HG03565 (cell line): ENCODE measurements around the gene LRRC53.

Experiments used
- ATAC-seq: cut with Tn5 transposase; IDR thresholded peaks from one replicate; pipeline ENCODE4 v1.9.1; 2021; ENCODE audit warnings: mild to moderate bottlenecking, moderate library complexity; ENCODE audit not compliant: unreplicated experiment

The LRRC53 gene

DNA sequence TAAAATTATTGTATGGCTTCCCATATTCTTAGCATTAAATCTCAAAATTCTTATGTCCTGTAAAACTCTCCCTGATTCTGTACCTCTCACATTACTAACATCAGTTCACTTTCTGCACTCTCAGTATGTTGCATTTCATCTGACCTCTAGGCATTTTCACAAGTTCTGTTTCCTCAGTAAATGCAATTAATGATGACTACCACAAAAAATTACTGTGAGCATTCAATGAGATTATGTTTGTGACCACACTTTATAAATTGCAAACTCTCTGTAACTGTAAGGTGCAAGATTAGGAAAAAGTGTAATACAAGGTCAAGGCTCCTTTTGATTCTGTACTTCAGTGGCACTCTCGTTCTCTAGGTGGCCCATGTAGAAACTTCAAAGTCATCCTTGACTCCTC lies 60.4 kb downstream of the LRRC53 start:
- ATAC-seq: no peak

DNA sequence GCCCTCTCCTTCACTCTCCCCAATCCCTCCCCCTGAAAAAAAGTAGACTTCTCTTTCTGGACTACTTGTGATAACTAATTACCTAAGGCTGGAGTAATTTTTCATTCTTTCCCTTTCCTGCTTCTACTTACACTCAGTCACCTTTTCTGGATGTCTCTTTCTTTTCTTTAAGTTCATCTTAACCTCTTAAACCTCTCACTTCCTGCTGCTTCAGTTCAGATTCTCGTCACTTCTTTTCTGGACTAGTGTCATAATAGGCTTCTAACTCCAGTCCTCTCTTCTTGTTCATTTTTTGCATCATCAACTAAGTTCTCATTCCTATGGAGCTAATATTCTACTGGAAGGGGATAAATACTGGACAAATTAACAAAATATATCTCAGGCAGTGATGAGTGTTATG lies 75.4 kb downstream of the LRRC53 start:
- no peak for ATAC-seq

DNA sequence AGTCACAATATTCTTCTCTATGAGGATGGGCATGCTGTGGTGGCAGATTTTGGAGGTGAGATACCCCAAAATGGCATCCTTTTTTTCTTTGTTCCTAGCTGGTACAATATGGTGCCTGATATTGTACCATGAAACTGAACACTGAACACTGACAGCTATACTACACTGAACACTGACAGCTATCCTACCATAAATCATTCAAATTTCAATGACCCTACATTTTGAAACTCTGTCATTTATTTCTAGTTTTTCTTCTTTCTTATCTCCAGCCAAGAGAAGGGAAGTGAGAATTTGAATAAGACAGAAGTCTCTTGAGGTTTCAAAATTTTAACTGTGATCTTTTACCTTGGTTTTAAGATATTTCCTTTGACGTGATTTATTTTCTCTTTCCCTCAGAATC lies 76.3 kb downstream of the LRRC53 start:
- no peak for ATAC-seq

DNA sequence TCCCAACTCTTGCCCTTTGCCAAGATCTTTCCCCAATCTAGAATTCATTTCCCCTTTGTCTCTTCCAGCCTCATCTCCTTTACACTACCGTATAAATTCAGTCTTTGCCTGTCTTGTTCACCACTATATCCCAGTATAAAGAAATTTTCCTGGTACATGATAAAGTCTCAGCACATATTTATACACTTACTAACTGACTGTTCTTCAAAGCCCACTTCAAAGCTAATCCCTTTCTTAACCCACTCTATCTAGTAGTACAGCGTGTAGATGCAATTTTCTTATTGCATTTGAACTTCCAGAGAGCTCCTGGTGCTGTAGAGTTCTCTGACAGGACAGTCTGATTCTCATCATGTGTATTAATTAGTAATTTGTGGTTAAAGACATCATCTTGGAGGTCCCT lies 78.1 kb downstream of the LRRC53 start:
- no peak for ATAC-seq

DNA sequence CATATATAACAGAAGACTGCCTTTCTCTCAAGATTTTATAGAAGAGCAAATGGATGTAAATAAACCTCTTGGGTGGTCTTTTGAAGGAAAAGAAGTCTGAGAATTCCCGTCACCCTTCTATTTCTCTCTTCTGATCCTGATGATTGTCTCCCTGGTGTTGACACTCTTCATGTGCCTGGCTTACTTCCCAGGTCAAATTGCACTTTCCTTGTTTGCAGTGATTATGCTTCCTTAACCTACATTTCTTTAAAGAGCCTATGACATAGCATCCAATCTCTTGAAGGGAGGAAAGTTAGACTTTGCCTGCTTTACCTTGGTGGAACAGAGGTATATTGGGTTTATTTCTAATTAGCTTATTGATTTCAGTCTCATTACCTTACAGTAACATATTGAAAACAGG lies 80.1 kb downstream of the LRRC53 start:
- ATAC-seq: no peak

DNA sequence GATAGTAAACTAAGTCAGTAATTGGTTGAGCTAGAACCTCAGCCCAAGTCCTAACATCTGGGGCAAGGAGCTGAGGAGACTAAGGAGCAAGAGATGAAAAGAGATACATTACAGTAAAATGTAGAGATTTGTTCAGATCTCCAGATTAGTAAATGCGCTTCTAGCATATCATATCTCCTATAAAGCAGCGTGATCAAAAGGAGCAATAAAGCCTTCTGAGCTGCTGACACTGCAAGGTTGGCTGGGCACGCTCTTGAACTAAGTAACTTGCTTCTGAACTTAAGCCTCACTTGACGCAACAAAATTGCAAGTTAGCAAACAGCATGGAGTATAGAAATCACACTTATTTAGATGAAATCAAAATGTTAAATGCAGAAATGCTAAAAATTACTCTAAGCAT lies 80.9 kb downstream of the LRRC53 start:
- ATAC-seq: no peak

DNA sequence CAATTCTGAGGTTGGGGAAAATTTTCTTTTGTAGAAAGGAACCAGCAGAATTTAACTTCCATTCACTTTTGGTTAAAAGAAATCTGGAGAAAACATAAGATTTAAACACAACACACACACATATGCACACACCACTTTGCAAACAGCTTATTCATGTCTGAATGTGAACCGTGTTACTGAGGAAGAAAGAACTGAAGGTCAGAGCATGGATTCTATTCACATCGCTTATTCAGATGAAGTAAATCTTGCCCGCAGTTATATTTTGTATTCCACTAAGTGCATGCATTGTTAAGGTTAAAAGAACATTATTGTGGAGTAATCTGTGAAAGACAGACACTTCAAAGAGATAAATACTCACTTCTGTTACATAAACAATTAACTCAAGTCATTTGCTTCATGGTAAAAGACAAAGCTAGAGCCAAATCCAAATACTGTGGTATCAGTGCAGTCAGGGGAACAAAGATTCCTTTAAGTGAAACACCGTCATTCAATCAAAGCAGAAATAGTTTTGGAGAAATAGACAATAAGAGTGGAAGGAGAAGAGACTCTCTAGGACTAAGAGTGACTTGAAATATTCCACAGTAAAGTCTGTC lies 82.0 kb downstream of the LRRC53 start:
- no peak for ATAC-seq

DNA sequence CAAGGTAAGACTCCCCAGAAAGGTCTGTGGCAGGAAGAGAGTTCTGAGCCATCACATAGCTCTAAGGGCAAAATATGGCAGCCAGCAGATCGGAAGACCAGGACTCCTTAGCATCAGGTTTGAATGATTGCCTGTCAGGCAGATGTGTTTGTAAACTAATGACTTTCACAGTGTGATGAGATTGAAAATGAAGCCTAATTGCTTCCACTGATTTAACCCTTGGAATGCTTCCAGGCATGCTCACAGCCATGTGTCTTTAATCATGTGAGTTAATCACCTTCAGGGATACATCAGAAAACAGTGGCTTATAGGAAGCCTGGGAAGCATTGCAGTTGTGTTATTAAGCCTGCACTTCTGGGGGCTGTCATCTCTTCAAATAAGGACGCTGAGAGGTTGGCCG lies 82.8 kb downstream of the LRRC53 start:
- ATAC-seq: no peak

DNA sequence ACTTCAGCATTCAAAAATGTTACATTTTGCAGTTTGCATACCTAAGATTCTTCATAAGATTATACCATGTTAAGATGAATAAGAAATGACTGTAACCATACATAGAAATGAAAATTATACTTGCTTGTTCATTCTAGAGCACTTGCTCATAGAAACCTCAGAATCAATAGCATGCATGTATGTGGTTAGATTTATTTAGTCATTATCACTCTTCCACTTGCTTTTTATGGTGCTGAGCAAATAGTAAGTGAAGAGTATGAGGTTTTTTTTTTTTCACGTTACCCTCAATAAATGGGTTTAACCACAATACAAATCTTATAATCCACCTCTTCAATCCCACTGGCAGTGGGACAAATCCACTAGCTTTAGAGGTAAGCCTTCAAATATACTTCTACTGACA lies 84.7 kb downstream of the LRRC53 start:
- ATAC-seq: no peak

DNA sequence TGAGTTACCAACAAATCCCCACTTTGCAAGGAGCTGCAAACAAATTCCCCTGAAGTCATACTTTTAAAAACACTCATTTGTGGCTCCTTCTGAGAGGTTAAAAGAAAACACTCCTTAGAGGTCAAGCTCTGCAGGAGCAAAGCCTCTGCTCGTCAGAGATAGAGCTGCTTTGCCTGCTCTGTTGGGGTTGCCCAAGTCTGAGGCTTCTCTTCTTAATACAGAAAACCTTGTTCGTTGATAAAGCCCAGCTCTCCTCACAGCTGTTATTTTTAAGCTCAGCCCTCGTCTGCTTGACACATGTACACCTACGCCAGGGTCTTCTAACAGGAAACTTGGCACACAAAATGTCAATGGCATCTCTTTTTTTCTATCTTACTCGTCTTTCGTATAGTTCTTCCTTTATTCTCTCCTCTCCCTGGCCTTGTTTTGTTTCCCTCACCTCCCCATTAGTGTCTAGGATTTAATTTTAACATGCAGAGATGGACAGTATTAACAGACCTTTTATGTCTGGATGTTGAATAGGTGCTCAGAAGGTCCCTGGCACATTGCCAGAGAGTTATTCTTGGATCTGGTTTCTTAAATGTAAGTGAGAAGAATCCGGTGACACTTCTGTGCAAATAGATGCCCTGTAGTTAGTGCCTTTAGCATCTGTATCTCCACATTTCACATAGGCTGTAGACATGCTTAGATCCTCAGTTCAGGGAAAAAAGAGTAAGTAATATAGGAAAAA lies 86.0 kb downstream of the LRRC53 start:
- no peak for ATAC-seq

DNA sequence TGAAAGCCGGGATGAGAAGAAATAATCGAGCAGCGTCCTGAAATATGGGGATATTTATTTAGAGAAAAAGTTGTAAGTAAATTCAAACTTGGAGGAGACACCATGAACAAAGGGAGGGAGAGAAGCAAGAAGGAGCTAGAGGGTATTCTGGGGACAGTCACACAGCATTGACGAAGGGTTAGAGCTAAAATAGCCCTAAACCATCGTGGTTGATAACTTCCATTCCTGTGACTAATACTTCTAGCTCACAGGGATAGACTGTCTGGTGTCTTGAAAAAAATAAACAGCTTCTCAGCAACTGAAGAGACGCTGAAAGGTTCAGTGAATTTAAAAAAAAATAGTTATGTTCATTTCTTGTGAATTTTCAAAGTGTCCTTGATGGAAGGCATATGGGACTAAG lies 86.7 kb downstream of the LRRC53 start:
- no peak for ATAC-seq

DNA sequence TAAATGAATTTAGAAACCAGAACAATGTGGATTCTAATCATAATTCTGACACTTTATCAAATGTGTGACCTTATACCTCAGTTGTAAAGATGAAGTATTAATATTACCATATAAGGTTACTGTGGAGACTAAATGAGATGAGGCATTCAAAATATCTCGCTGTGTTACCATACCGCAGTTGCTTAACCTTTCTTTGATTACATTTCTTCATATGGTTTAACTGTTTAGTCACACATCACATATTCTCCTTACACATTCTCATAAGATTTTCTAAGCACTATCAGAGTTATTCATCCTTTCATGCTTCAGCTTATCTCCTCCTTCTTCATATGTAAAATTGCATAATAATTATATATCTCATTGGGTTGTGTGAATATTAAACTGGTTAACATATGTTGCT lies 88.9 kb downstream of the LRRC53 start:
- no peak for ATAC-seq

DNA sequence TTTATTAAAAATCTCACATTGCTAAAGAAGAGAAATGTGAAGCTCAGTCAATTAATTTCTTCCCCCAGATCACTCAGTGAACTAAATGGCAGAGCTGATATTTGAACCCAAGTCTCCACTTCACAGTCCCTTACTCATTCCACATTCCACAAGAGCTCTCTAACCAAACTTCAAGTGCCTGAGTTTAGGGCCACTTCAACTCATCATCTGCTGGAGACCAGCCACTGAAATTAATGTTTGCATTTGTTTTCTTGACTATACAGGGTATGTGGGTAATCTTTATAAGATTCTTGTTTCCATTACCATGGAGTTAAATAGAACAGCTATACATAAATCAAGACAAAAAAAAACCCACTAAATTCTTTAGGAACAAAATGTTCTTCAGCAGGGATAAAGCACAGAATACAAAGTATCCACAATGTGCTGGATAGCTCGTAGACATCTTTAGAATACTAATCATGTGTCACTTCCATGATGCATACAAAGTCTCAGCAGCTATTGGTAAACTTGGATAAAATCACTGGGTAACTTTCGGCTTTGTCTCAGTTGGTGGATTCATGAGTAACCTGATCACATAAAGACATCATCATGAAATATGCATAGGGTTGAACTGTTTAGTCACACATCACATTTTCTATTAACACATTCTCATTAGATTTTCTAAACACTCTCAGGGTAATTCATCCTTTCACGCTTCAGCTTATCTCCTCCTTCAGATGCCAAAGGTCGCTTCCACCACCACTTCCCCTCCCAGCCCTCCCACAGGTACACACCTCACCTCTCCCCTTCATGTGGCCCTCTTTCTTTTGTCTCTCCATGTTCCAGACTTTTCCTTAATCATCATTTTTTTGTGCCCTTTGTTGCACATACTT lies 89.8 kb downstream of the LRRC53 start:
- no peak for ATAC-seq

DNA sequence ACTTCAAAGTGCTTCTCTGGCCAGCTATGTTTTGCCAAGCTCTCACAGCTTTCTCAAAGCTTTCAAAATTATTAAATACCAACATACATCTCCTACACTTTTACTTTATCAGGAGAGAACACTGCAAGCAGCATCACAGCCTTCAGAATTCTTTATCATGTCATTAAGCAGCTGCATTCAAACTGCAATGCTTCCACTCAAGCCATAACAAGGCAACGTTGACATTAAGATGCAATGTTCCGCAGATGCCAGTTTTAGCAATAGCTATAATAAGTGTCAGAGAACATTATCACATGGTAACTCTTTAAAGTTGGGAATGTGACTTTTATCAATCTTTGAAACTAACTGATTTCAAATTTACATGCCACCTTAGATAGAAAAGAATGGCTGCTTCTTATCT lies 91.9 kb downstream of the LRRC53 start:
- ATAC-seq: no peak
